LNCAP (cell line): ENCODE results near the gene EDAR.

Experiments
- TF ChIP-seq, protein P1 (sequence below): fragments of 450-650 bp; IDR thresholded peaks from 2 replicates; pipeline ENCODE4 v1.5.1; 2017; ENCODE audit warnings: mild to moderate bottlenecking

EDAR gene

DNA sequence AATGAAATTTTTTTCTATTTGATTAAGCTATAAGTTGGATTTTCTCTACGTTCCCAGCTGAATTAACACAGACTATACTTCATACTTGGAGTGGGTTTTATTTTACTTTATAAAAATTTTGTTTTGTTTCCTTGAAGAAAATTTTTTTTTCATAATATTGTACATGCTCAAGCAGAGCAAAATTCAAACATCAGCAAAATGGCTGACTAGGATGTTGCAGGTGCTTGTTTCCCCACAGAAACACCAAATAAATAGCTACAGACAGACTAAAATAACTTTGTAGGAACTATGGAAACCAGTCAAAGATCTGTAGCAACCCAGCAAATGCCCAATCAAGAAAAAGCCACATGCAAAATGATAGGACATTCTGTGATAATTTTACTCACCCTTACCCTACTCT is 120.1 kb downstream of the EDAR start:
- TF ChIP-seq, protein P1, sequence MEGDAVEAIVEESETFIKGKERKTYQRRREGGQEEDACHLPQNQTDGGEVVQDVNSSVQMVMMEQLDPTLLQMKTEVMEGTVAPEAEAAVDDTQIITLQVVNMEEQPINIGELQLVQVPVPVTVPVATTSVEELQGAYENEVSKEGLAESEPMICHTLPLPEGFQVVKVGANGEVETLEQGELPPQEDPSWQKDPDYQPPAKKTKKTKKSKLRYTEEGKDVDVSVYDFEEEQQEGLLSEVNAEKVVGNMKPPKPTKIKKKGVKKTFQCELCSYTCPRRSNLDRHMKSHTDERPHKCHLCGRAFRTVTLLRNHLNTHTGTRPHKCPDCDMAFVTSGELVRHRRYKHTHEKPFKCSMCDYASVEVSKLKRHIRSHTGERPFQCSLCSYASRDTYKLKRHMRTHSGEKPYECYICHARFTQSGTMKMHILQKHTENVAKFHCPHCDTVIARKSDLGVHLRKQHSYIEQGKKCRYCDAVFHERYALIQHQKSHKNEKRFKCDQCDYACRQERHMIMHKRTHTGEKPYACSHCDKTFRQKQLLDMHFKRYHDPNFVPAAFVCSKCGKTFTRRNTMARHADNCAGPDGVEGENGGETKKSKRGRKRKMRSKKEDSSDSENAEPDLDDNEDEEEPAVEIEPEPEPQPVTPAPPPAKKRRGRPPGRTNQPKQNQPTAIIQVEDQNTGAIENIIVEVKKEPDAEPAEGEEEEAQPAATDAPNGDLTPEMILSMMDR: no peak

DNA sequence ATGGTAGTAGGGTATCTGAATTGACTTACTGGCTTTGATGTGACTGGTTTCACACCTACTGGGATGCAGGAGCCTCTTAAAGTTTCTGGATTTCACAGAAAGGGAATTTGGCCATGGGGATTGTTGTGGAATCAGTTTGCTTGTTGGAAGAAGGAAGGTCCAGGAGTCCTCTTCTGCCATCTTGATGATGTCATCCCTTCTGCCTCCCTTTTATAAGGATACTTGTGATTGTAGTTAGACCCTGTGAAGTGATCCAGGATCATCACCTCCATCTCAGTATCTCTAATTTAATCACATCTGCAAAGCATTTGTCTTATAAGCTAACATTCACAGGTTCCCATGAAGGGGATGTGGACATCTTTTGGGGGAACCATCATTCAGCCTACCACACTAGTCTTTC is 123.0 kb downstream of the EDAR start:
- TF ChIP-seq, protein P1: no peak

DNA sequence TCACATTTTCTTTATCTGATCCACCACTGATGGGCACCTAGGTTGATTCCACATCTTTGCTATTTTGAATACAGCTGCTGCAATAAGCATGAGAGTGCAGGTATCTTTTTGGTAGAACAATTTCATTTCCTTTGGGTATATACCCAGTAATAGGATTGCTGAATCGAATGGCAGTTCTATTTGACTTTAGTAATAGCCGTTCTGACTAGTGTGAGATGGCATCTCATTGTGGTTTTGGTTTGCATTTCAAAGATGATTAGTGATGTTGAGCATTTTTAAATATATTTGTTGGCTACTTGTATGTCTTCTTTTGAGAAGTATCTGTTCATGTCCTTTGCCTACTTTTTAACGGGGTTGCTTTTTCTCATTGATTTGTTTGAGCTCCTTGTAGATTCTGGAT is 130.1 kb downstream of the EDAR start:
- TF ChIP-seq, protein P1: no peak

DNA sequence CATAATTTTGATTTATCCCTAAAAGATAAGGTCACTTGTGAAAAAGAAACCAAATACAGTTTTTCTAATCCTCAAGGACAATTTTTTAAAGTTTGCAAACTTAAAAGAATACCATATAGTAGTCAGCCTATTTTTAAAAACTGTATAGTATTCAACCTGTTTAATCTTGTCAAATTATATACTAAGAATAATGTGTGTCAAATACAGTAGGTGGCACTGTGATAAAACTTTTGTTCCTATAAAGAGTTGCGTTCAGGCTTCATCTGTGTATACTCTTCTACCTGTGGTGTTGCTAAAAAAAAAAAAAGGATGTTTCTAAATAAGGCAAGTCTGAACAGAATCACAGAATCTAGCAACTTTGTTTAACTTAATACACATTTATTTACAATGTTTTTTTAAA is 133.8 kb downstream of the EDAR start:
- TF ChIP-seq, protein P1: peak; percentile 46; the same call in 1 of the 2 replicates

- TF ChIP-seq, protein P1: no peak
Measured at GRCh38 chr2:108854484-108854883, 134.5 kb downstream of the EDAR start.

GRCh38 chr2:108853421-108853820 is 135.6 kb downstream of the EDAR start:
- TF ChIP-seq, protein P1: no peak

DNA sequence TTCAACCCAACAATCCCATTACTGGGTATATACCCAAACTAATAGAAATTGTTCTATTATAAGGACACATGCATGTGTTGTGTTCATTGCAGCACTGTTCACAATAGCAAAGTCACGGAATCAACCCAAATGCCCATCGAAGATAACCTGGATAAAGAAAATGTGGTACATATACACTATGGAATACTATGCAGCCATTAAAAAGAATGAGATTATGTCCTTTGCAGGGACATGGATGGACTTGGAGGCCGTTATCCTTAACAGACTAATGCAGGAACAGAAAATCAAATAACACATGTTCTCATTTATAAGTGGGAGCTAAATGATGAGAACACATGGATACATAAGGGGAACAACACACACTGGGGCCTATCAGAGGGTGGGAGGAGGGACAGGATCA is 136.6 kb downstream of the EDAR start:
- TF ChIP-seq, protein P1: no peak

DNA sequence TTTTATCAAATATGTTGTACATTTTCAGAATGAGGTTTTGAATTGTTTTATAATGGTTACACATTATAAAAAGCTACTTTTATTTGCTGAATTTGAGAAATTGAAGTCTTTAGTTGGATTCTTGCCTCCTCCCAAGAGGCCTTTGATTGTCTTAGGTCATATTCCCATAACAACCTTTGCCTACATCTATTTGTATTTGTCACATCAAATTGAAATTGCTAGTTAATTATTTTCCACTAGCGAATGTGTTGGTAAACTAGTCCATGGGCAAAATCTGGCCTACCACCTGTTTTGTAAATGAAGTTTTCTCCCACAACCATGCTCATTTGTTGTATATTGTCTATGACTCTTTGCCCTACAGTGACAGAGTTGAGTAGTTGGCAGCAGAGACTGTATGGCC is 142.0 kb downstream of the EDAR start:
- TF ChIP-seq, protein P1: no peak
